Loucy (cell line): ENCODE data around the gene SNX25.

Source experiments
- CTCF ChIP-seq: fragments of 200-600 bp; sonication (generic); conservative IDR thresholded peaks from 2 replicates; pipeline ENCODE4 v1.5.1; 2014; ENCODE audit warnings: mild to moderate bottlenecking, antibody characterized with exemption, low read length
- EZH2phosphoT487 ChIP-seq: fragments of 200-600 bp; IDR thresholded peaks from 2 replicates; pipeline ENCODE4 v1.6.1; 2018; ENCODE audit warnings: antibody characterized with exemption, mild to moderate bottlenecking, moderate library complexity, borderline replicate concordance

DNA sequence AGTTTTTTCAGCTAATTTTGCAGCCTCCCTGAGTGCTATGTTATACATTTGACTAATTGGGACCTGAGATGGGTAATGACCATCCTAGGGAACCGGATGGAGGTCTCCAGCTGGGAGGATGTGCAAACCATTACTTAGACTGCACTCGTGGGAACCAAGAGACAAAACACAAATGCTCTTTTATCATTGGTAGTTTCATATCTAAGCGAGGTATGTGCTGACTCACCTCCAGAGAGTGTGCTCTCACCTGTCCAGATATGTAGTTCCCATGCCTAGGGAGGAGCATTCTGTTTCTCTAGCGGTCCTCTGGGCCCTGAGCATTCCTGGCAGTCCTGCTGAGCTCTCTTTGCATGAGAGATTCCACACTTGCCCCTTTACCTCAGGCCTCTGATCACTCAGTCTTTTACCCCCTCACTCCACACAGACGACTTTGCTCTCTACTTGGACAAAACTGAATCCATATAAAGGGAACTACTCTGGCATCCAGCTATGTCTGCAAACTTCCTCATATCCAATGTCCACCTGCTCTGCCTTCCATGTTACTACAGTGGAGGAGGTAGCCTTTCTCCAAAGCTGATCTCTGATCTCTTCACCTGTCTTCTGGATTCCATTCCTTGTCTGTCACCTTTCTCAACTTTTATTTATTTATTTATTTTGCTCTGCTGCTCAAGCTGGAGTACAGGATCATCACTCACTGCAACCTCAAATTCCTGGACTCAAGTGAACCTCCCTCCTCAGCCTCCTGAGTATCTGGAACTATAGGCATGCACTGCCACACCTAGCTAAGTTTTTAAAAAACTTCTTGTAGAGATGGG lies 97.9 kb downstream of the SNX25 start:
- TF ChIP-seq CTCF, result no peak
- TF ChIP-seq EZH2phosphoT487, result no peak
